ENCODE results near the gene KIF3A.

Gene KIF3A

DNA sequence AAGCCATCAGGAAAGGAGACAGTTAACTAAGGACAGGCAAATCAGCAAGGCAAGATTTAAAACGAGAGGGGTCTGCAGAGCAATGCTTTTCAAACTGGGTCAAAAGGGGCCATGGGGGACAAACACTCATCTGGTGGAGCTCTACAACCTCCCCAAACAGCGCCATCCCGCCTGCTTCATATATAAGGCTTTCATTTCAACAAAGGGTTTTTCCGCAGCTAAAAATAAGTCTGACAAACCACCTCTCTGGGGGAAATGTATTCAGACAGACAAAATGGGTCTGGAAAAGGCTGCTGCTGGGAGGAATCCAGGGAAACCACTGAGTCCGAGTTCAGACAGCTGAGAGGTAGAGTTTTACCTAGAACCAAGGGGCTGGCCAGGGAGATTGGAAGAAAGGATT lies 48.0 kb upstream of the KIF3A start:
- ATAC-seq = no peak
- TF ChIP-seq, protein P1, sequence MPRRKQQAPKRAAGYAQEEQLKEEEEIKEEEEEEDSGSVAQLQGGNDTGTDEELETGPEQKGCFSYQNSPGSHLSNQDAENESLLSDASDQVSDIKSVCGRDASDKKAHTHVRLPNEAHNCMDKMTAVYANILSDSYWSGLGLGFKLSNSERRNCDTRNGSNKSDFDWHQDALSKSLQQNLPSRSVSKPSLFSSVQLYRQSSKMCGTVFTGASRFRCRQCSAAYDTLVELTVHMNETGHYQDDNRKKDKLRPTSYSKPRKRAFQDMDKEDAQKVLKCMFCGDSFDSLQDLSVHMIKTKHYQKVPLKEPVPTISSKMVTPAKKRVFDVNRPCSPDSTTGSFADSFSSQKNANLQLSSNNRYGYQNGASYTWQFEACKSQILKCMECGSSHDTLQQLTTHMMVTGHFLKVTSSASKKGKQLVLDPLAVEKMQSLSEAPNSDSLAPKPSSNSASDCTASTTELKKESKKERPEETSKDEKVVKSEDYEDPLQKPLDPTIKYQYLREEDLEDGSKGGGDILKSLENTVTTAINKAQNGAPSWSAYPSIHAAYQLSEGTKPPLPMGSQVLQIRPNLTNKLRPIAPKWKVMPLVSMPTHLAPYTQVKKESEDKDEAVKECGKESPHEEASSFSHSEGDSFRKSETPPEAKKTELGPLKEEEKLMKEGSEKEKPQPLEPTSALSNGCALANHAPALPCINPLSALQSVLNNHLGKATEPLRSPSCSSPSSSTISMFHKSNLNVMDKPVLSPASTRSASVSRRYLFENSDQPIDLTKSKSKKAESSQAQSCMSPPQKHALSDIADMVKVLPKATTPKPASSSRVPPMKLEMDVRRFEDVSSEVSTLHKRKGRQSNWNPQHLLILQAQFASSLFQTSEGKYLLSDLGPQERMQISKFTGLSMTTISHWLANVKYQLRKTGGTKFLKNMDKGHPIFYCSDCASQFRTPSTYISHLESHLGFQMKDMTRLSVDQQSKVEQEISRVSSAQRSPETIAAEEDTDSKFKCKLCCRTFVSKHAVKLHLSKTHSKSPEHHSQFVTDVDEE (CRISPR knock-in tag; IDR thresholded peaks at IDR 0.05) = no peak
- TF ChIP-seq ZFP30 (CRISPR knock-in tag; IDR thresholded peaks at IDR 0.05) (no peak), ZNF565 (CRISPR knock-in tag; conservative IDR thresholded peaks at IDR 0.05; ENCODE audit: low read depth) (no peak), ARNTL (CRISPR knock-in tag; IDR thresholded peaks at IDR 0.05; ENCODE audit: borderline replicate concordance, low read depth) (no peak), PPARA (CRISPR knock-in tag; IDR thresholded peaks at IDR 0.05; ENCODE audit: borderline replicate concordance) (no peak), ZNF8 (CRISPR knock-in tag; IDR thresholded peaks at IDR 0.05) (no peak), ZNF70 (CRISPR knock-in tag; IDR thresholded peaks at IDR 0.05) (no peak)
- TF ChIP-seq, protein P2, sequence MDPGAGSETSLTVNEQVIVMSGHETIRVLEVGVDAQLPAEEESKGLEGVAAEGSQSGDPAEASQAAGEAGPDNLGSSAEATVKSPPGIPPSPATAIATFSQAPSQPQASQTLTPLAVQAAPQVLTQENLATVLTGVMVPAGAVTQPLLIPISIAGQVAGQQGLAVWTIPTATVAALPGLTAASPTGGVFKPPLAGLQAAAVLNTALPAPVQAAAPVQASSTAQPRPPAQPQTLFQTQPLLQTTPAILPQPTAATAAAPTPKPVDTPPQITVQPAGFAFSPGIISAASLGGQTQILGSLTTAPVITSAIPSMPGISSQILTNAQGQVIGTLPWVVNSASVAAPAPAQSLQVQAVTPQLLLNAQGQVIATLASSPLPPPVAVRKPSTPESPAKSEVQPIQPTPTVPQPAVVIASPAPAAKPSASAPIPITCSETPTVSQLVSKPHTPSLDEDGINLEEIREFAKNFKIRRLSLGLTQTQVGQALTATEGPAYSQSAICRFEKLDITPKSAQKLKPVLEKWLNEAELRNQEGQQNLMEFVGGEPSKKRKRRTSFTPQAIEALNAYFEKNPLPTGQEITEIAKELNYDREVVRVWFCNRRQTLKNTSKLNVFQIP (CRISPR knock-in tag; IDR thresholded peaks at IDR 0.05; ENCODE audit: borderline replicate concordance, low read depth) = no peak
- TF ChIP-seq, protein P3, sequence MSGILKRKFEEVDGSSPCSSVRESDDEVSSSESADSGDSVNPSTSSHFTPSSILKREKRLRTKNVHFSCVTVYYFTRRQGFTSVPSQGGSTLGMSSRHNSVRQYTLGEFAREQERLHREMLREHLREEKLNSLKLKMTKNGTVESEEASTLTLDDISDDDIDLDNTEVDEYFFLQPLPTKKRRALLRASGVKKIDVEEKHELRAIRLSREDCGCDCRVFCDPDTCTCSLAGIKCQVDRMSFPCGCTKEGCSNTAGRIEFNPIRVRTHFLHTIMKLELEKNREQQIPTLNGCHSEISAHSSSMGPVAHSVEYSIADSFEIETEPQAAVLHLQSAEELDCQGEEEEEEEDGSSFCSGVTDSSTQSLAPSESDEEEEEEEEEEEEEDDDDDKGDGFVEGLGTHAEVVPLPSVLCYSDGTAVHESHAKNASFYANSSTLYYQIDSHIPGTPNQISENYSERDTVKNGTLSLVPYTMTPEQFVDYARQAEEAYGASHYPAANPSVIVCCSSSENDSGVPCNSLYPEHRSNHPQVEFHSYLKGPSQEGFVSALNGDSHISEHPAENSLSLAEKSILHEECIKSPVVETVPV (CRISPR knock-in tag; IDR thresholded peaks at IDR 0.05) = no peak

DNA sequence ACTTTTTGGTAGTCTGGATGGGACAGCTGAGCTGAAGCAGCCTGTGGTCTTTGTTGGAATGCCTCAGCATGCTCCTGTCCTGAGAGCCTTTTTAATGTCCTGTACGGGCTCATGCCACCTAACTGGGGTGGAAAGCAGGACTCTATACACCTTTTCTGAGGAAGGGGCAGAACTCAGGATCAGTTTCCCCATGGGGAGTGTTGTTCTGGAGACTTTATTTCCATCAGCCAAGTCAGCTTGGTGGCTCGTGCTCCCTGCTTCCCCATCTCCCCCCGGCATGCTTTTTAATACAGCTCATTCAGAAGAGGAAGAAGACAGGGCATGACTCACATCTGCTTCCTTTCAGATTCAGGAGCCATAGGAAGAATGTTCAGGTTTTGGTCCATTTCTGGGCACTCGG lies 44.8 kb upstream of the KIF3A start:
- peak; percentile 68 for ATAC-seq
- TF ChIP-seq ZNF70 (CRISPR knock-in tag; IDR thresholded peaks at IDR 0.05) (no peak), ISL1 (CRISPR knock-in tag; IDR thresholded peaks at IDR 0.05) (no peak), SNAI2 (CRISPR knock-in tag; IDR thresholded peaks at IDR 0.05) (no peak), ZNF565 (CRISPR knock-in tag; conservative IDR thresholded peaks at IDR 0.05; ENCODE audit: low read depth) (no peak), RARB (CRISPR knock-in tag; IDR thresholded peaks at IDR 0.05) (no peak), CSDC2 (CRISPR knock-in tag; IDR thresholded peaks at IDR 0.05) (no peak), PPARA (CRISPR knock-in tag; IDR thresholded peaks at IDR 0.05; ENCODE audit: borderline replicate concordance) (no peak), ZNF8 (CRISPR knock-in tag; IDR thresholded peaks at IDR 0.05) (no peak), TOX (CRISPR knock-in tag; IDR thresholded peaks at IDR 0.05; ENCODE audit: borderline replicate concordance) (no peak), ZC3H10 (CRISPR knock-in tag; IDR thresholded peaks at IDR 0.05) (no peak), OSR1 (CRISPR knock-in tag; IDR thresholded peaks at IDR 0.05) (no peak), ZFP30 (CRISPR knock-in tag; IDR thresholded peaks at IDR 0.05) (no peak), ZFP3 (CRISPR knock-in tag; IDR thresholded peaks at IDR 0.05) (no peak), ARNTL (CRISPR knock-in tag; IDR thresholded peaks at IDR 0.05; ENCODE audit: borderline replicate concordance, low read depth) (no peak)
- TF ChIP-seq, protein P3 (CRISPR knock-in tag; IDR thresholded peaks at IDR 0.05) = no peak
- TF ChIP-seq, protein P4, sequence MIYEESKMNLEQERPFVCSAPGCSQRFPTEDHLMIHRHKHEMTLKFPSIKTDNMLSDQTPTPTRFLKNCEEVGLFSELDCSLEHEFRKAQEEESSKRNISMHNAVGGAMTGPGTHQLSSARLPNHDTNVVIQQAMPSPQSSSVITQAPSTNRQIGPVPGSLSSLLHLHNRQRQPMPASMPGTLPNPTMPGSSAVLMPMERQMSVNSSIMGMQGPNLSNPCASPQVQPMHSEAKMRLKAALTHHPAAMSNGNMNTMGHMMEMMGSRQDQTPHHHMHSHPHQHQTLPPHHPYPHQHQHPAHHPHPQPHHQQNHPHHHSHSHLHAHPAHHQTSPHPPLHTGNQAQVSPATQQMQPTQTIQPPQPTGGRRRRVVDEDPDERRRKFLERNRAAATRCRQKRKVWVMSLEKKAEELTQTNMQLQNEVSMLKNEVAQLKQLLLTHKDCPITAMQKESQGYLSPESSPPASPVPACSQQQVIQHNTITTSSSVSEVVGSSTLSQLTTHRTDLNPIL (CRISPR knock-in tag; IDR thresholded peaks at IDR 0.05; ENCODE audit: low read depth) = no peak
- TF ChIP-seq, protein P5, sequence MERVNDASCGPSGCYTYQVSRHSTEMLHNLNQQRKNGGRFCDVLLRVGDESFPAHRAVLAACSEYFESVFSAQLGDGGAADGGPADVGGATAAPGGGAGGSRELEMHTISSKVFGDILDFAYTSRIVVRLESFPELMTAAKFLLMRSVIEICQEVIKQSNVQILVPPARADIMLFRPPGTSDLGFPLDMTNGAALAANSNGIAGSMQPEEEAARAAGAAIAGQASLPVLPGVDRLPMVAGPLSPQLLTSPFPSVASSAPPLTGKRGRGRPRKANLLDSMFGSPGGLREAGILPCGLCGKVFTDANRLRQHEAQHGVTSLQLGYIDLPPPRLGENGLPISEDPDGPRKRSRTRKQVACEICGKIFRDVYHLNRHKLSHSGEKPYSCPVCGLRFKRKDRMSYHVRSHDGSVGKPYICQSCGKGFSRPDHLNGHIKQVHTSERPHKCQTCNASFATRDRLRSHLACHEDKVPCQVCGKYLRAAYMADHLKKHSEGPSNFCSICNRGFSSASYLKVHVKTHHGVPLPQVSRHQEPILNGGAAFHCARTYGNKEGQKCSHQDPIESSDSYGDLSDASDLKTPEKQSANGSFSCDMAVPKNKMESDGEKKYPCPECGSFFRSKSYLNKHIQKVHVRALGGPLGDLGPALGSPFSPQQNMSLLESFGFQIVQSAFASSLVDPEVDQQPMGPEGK (CRISPR knock-in tag; IDR thresholded peaks at IDR 0.05; ENCODE audit: borderline replicate concordance) = no peak
- TF ChIP-seq, protein P2 (CRISPR knock-in tag; IDR thresholded peaks at IDR 0.05; ENCODE audit: borderline replicate concordance, low read depth) = no peak

All from SK-N-SH treated with all-trans-retinoic acid at 6 μM for 48 hours (cell line).